NOMO-1 treated with dmso at 0.1 percent for 144 hours (cell line): Measurements from ENCODE around the gene LSM14A.
A peak's percentile ranks its signal among the peaks of the same experiment; 100 is the strongest.
"Not testable (repeated sequence)": the region's sequence is repeated elsewhere in the genome, so short reads cannot be mapped to it uniquely, and the experiment has no call there.

Experiments used
- DNase-seq: peaks from one replicate; lab custom pipeline; 2025; ENCODE audit not compliant: unreplicated experiment; lab: John Stamatoyannopoulos, UW

LSM14A gene

DNA sequence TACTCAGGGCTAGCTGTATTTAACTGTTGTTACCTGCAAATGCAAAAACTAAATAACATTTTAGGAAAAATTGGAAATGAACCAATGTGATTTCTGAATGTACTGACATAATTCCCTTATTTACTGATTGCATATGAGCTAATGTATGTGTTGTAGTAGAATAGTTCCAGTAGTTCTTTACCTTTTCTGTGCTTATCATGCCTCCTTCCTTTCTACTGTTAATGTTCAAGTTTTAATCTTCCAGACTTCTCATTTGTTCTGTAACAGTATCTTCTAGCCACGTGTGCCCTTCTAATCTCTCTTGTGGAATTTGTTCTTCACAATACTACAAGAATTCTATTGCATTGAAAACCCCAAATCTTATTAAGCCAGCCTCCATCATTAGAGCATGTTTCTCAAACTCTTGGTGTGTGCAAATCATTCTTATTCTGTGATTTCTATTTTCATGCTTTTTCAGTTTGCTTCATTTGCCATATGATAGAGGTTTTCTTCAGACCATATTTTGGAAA is 17.7 kb downstream of the LSM14A start:
- DNase-seq = no peak

DNA sequence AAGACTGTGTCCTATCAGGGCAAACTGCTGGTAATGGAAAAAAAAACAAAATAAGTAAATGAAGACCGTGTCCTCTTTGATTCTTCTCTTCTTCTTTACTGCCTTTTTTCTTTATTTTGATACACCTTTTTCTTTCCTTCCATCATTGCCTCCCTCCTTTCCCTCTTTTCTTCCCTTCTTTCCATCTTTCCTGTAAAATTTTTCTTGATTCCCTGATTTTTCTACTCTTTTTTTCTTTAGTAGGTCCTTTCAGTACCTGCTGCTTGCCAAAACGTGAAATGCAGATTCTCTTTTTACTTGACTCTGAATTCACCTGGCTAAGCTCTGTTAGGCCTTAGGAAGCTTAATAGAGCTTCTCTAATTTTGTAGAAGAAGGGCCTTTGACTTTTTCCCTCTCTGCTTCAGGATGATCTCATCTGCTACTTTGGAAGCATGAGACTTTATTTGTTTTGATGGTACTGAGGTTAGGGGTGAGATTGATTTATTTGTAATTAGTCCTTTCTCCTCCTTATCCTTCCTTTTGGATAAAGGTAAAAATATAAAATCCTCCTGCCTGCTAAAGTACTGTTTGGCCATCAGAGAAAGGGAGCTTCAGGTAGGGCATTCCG is 19.2 kb downstream of the LSM14A start:
- DNase-seq = no peak

DNA sequence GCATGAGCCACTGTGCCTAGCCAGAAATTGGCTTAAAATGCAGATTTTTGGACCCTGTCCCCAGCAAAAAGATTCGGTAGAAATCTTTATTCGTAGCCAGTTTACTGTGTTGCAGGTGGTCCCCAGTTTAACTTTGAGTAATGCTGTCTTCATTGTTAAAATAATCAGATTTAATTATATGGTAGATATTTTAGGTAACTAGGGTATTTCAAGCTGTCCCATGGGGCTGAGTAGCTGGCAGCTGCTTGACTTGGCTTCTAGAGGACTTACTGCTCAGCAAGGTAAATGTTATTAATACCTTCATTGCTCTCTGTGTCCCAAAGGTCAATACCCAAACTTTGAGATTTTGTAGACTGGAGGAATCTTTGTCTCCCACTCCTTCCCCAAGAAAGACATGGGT is 21.1 kb downstream of the LSM14A start:
- DNase-seq = no peak

DNA sequence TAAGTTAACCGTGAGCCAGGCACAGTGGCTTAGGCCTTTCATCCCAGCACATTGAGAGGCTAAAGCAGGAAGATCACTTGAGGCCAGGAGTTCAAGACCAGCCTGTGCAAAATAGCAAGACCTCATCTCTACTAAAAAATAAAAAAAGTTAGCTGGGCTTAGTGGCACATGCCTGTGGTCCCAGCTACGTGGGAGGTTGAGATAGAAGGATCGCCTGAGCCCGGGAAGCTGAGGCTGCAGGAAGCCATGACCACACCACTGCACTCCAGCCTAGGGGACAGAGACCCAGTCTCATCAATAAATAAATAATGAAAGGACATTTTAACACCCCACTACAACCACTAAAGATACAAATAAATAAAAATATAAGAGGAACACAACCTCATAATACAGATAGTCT is 21.6 kb downstream of the LSM14A start:
- no peak for DNase-seq

DNA sequence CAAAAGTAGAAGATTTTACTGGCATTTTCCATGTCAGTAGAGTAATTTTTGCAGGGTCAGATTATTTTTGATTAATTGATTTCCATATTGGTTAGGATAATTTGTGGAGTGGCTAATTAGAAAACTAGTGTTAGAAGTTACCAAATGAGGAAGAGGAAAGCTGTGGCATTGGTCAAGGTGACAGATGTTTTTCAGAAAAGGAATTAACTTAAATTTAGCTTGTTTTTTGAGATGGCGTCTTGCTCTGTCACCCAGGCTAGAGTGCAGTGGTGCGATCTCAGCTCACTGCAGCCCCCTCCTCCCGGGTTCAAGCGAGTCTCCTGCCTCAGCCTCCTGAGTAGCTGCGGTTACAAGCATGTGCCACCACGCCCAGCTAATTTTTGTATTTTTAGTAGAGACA is 28.8 kb downstream of the LSM14A start:
- DNase-seq = no peak

DNA sequence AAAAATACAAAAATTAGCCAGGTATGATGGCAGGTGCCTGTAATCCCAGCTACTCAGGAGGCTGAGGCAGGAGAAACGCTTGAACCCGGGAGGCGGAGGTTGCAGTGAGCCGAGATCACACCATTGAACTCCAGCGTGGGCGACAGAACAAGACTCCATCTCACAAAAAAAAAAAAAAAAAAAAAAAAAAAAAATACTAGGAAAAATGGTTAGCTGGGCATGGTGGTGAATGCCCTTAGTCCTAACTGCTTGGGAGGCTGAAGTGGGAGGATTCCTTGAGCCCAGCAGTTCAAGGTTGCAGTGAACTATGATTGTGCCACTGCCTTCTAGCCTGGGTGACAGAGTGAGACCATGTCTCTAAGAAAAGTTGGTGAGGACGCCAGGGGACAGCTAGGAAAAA is 33.0 kb downstream of the LSM14A start:
- DNase-seq = not testable (repeated sequence)

DNA sequence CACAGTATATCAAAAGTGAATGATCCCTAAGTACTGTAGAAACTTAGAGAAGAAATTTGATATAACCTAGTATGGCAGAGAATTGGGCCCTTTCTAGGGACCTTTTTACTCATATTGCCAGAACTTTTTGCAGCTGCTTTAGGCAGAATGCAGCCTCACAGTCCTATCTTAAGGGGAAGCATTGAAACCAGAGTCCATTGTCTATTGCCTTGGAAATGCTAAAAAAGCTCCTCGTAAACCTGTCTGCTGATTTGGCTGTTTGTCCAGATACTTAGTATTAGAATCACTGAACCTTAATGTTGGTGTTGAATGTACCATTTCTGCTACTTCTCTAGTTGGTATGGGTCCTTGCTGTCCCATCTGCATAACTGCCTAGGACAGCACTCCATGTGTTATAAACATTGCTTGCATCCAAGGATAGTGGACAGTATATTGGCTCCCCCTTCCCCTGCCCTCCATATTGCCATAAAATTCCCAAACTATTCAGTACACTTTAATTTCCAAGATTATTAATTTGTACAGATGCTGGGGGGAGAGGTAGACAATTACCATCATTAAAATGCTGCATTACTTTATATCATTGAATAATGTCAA is 36.1 kb downstream of the LSM14A start:
- no peak for DNase-seq

DNA sequence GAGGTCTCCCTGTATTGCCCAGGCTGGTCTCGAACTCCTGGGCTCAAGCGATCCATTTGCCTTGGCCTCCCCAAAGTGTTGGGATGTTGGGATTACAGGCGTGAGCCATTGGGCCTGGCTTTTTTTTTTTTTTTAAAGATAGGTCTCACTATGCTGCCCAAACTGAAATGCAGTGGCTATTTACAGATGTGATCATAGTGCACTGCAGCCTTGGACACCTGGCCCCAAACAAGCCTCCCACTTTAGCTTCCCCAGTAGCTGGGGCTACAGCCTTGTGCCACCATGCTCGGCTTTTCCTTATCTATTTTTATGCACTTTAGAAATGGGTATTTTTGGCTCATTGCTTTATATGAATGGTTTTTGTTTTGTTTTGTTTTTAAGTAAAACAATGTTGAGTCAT is 37.4 kb downstream of the LSM14A start:
- DNase-seq = no peak

DNA sequence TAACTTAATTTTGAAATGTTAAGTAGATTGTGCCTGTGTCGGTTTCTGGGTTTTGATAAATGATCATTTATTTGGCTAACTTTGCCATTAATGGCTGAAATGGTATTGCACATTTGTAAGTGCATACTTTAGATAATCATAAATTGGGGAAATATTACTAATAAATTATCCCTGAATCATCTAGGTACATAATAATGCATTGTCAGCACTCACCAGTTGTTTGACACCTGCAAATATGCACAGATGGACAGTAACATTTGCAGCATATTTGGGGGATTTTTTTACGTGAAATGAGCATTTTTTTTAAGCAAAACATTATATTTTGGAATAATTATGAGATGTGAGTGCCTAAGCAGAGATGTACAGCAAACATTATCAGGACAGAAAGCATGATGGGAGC is 41.0 kb downstream of the LSM14A start:
- no peak for DNase-seq

DNA sequence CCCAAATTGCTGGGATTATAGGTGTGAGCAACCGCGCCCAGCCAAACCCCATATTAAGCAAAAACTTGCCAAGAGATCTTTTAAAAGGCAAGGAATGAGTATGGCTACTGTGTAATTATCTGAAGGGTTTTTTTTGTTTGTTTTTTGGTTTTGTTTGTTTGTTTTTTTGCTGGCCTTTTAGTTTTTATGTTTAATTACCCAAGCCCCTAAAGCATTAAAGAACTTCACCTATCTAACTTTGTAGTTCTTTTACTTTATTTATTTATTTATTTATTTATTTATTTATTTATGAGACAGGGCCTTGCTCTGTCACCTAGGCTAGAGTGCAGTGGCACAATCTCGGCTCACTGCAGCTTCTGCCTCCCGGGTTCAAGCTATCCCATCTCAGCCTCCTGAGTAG is 41.7 kb downstream of the LSM14A start:
- no peak for DNase-seq

DNA sequence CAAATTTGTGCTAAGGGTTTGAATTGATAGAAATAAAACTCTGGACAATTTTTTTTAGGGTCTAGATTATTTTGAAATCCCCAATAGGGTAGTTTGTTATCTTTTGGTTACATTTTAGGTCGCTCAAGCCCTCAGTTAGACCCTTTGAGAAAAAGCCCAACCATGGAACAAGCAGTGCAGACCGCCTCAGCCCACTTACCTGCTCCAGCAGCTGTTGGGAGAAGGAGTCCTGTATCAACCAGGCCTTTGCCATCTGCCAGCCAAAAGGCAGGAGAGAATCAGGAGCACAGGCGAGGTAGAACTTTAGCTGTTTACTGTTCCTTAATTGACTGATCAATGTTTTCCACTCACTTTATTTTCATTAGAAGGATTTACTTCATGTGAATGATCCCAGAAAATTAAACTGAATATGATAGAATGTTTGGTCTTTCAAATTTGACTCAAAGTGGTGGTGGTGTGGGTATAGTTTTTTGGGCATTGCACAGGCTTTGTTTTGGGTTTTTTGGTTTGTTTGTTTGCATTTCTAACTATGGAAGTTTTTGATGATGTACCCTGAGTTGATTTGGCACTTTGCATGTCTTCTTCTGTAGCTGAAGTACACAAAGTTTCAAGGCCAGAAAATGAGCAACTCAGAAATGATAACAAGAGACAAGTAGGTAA is 42.8 kb downstream of the LSM14A start:
- no peak for DNase-seq

DNA sequence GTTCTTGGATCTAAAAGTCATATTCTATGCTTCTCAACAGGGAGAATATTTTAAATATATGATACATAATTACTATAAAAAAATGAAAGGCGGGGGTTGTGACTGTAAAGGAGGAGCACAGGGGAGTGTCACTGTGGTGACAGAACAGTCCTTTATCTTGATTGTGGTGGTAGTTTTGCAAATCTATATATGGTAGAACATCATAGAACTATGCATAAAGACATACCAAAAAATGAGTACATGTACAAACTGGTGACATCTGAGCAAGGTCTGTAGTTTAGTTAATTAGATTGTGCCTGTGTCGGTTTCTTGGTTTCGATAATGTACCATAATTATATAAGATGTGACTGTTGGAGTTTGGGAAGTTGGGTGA is 43.3 kb downstream of the LSM14A start:
- no peak for DNase-seq

DNA sequence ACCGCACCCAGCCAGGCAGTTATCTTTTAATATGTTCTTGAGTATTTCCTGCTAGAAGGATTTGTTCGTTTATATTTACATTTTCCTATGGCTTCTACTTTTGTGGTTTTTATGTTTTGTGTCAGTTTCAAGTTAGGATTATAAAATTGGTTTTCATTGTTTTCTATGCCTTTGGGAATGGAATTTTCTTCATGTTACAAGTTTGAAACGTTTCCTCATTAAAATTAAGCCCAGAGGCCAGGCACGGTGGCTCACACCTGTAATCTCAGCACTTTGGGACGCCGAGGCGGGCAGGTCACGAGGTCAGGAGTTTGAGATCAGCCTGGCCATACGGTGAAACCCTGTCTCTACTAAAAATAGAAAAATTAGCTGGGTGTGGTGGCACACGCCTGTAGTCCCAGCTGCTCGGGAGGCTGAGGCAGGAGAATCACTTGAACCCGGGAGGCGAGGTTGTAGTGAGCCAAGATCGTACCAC is 44.5 kb downstream of the LSM14A start:
- DNase-seq = not testable (repeated sequence)

DNA sequence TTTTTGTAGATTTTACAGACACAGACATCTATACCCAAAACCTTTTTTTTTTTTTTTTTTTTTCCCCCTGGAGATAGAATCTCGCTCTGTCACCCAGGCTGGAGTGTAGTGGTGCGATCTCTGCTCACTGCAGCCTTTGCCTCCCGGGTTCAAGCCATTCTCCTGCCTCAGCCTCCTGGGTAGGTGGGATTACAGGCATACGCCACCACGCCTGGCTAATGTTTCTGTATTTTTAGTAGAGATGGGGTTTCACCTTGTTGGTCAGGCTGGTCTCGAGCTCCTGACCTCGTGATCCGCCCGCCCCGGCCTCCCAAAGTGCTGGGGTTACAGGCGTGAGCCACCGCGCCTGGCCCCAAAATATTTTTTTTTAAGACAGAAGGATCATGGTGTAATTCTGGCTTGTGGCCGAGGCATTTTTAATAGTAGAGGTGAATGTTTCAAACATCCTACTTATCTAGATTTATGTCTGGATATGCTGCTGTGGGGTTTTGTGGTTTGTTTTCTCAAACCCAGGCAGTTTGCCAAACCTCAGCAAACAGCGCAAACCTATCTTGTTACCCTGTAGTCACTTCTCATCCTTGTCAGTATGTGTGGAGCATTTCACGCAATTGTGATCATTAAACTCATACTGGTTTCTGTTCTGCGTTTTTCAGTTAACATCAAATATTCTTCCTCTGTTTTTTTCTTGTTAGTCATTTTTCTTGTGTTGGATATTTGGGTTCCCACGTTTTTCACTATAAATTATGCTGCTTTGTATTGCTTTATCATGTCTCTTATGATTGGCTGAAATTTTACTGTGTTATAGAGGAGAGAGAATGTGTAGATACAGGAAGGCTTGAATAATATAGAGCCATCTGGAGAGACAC is 45.9 kb downstream of the LSM14A start:
- peak; percentile 83 for DNase-seq

DNA sequence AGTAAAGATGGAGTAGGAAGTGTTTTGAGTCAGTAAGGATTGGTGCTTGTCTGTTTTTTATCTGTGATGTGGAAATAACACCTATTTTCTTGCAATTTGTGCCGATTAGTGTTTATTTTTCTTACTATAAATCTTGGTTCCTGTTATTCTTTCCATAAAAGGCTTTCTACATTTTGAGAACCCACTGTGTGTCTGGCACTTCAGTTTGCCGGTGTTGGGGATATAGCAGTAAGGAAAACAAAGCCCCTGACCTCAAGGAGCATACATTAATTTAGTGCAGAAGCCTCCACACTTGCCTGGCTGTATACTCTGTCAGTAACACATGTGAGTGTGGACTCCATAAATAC is 46.5 kb downstream of the LSM14A start:
- no peak for DNase-seq

DNA sequence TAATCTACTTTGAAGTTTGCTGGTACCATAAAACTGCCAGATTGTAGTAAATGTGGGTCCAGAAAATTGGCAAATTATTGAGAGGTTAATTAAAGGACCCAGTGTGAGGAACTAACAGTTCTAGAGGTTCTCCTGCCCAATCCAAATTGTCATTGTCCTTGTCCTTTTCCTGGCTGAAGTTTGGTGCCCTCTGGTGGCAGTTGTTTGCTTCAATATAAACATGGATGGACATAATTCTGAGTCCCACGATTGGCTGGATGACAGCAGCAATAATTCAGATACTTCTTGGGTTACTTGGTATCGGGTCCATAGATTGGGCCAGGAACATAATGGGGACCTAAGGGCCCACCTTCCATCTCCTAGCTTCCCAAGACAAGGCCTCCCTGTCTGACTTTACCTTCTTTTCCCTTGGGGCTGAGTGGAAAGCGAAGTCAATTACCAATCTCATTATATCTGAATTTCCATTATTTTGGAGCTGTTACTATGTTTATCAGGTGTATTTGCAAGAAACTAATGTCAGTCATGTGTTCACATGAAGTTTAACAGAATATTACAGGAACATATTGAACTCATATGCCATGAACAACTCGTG is 48.3 kb downstream of the LSM14A start:
- DNase-seq = peak; percentile 21

DNA sequence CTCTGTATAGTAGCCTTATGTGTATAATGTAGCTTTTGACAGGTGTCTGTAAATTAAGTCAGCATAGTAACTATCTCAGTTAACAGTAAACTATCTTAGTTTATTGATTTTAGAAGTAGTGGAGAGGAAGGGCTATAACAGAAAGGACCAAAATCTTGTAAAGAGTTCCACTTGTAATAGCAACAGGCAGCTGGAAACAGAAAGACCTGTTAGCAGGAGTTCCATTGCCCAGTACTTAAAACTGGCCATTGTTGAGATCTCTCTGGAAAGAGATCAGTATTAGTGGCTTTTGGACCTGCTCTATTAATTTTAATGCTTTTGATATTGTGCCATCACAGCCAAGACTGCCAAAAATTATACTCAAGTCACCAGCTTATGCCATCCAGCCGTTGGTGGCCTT is 50.1 kb downstream of the LSM14A start:
- no peak for DNase-seq

DNA sequence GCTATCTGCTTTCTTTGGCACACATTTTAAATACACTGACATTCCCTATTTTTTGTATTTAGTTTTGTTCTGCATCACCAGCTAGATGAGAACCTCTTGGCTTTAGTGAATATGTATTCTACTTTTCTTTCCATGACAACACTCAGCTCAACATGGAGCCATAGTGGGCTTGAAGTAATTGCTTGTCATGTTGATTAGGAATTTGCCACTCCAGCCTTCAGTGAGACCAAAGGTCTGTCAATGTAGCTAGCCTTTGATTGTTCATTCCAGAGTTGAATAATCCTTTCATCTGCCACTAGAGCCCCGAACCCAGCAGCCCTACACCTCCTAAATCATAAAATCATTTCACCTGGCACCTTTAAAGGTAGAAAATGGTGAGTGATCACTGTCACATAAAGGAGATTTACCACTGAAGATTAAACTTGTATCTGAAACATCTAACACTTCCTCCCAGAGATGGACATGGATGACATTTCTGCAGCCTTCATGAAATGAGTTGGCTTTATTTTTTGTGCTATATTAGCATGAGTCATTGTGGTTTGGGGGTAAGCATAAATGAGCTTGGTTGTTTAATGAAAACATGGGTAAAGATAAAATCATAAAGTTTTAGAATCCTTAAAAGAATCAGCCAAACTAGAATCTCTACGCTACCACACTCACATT is 52.8 kb downstream of the LSM14A start:
- no peak for DNase-seq

DNA sequence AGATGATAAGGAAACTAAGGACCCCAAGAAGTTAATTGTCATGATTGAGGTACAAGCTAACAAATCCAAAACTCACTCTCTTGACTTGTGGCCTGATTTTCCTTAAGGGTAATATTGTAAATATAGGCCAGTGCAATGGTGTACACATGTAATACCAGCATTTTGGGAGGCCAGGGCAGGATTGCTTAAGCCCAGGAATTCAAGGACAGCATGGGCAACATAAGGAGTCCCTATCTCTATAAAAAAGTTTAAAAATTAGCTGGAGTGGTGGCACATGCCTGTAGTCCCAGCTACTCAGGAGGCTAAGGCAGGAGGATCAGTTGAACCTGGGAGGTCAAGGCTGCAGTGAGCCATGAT is 53.3 kb downstream of the LSM14A start:
- DNase-seq = no peak

DNA sequence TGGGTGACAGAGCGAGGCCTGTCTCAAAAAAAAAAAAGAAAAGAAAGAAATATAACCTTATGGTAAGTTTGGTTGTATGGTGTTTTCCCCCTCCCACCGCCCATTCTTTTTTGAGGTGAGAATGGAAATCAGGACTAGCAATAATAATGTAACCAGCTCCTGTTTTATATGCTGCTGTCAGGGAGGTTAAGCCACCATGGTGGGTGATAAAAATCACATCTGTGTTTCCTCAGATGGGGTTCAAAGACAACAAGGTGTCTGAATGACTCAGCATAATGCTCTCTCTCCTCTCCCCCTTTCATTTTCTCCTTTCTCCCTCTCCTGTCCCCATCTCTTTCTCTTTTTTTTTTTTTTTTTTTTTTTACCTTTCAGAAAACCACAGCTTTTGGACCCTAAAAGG is 53.7 kb downstream of the LSM14A start:
- no peak for DNase-seq

DNA sequence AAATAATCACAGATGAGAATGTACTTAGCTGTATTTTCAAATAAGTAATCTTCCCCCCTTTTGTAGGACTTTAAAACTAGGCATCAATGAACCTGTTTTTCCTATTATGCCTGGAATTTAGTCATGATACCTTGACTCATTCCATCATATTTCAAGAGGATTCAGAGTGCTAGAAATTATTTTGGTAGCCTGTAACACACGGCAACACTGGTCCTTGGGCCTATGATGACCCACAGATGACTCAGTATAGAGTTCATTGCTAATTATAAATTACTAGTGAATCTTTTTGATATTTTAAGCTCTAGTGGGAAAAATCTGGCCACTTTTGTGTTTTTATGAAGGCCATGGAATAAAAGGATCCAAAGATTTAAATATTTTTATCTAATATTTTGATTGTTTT is 56.0 kb downstream of the LSM14A start:
- no peak for DNase-seq
